AG09309 (cell line): ENCODE results near the gene EYS.

Experiments used
- DNase-seq: peaks from one replicate; pipeline ENCODE4 v3.0.0-alpha.2; 2010; ENCODE audit warnings: low read depth
- H3K4me3 ChIP-seq: 2 replicates; pipeline ENCODE4 v1.5.1; 2011; ENCODE audit warnings: mild to moderate bottlenecking, low read depth, low read length, moderate library complexity; ENCODE audit not compliant: control insufficient read depth
- TF ChIP-seq, protein P1 (sequence below): IDR thresholded peaks from 2 replicates; pipeline ENCODE4 v1.5.1; 2011; ENCODE audit warnings: mild to moderate bottlenecking, low read depth, low read length, inconsistent platforms; ENCODE audit not compliant: insufficient read depth, control insufficient read depth; ENCODE audit errors: missing control alignments

Gene EYS

DNA sequence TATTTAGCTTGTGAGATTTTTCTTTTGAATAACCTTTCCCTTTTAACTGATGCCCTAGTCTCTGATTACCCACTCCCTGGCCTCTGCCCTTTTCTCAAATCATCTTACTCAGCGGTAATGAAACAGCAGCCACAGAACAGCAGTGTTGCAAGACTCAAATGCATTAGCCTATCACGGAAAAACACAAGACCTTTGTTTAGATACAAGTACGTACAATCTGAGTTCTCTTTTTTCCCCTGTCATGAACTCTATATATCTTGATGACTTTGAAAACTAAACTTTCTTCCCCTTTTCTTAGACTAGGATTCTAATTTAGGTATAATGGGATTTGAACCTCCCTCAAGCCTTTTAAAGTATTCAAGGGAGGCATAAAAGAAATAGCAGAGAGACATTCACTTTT is 1034.9 kb downstream of the EYS start:
- no peak overlapping the region for H3K4me3 ChIP-seq
- no peak for DNase-seq
- TF ChIP-seq, protein P1, sequence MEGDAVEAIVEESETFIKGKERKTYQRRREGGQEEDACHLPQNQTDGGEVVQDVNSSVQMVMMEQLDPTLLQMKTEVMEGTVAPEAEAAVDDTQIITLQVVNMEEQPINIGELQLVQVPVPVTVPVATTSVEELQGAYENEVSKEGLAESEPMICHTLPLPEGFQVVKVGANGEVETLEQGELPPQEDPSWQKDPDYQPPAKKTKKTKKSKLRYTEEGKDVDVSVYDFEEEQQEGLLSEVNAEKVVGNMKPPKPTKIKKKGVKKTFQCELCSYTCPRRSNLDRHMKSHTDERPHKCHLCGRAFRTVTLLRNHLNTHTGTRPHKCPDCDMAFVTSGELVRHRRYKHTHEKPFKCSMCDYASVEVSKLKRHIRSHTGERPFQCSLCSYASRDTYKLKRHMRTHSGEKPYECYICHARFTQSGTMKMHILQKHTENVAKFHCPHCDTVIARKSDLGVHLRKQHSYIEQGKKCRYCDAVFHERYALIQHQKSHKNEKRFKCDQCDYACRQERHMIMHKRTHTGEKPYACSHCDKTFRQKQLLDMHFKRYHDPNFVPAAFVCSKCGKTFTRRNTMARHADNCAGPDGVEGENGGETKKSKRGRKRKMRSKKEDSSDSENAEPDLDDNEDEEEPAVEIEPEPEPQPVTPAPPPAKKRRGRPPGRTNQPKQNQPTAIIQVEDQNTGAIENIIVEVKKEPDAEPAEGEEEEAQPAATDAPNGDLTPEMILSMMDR, result no peak

DNA sequence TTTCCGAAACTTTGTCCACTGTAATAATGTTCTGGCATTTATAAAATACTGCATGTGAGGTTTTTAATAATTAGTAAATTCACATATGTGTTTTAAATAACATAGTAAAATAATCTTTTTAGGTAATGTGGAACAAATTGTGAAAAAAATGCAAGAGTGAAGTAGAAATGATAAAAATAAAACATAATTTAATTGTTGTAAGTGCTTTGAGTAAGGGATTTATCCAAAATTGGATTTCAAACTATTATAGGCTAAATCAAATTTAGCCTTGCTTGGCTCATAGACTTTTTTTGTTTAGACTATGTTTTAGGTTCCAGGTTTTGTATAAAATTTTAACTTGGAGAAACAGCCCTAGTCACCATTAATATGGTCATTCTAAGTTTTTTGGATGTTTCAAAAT is 1041.9 kb downstream of the EYS start:
- DNase-seq, result no peak
- TF ChIP-seq, protein P1, result no peak
- H3K4me3 ChIP-seq, result no peak overlapping the region

DNA sequence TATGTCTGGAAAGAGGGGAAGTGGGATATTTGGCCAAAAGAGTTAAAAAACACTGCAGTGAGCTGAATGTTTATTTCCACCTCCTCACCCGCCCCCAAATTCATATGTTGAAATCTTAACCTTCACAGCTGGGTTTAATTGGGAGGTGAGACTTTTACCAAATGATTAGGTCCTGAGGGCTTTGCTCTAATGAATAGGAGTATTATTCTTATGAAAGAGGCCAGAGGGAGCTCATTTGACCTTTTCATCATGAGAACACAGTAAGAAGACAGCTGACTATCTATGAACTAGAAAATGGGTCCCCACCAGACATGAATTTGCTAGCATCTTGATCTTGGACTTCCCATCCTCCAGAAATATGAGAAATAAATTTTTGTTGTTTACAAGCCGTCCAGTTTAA is 1042.5 kb downstream of the EYS start:
- no peak overlapping the region for H3K4me3 ChIP-seq
- TF ChIP-seq, protein P1, result no peak
- DNase-seq, result no peak

DNA sequence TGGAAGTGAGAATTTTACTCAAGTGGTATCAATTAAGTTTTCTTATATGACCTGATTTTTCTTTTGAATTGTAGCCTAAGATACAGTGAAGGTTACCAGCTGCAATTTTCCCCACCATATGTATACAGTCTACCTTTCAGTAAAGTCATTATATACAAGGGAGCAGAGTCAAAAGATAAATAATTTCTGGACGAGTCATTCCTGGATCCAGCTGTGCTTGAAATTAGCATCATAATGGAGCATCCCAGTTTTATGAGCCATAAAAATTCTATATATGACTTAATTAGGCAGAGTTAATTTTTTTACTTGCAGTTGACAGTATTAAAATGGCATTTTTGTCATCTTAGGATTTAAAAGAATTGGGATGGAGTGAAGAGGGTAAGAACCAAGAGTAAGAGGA is 1063.0 kb downstream of the EYS start:
- no peak overlapping the region for H3K4me3 ChIP-seq
- no peak for DNase-seq
- TF ChIP-seq, protein P1, result no peak

DNA sequence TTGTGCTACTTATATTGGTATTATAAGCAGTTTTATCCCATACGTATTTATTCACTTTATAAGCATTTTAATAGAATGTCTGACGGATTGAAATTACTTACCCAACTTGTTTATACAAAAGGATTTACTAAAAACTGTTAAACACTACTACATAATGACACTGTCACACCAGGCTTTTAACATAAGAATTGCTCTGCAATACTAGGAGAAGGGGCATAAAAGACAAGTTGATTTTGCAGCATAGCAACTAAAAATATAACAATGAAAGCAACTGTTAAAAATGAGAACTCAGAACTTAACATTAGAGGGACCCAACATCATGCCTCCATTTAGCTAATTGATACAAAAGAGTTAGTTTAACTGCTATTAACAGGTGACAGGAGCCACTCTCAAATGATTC is 1076.1 kb downstream of the EYS start:
- no peak for DNase-seq
- TF ChIP-seq, protein P1, result no peak
- no peak overlapping the region for H3K4me3 ChIP-seq

DNA sequence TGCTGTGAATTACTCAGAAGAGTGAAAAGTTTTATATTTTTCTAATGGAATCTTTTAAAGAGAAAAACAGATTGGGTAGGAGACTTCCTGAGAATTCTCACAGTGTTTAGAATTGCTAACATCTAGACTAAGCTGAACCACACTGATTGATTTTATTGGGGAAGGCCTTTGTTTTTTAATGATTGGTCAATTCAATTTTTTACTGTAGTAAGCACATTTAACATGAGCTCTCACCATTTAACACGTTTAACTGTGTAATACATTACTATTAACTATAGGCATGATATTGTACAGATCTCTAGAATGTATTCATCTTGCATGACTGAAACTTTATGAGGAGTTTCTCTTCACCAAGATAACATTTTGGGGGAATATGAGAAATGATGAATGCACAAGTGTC is 1084.1 kb downstream of the EYS start:
- TF ChIP-seq, protein P1, result no peak
- H3K4me3 ChIP-seq, result no peak overlapping the region
- DNase-seq, result no peak

DNA sequence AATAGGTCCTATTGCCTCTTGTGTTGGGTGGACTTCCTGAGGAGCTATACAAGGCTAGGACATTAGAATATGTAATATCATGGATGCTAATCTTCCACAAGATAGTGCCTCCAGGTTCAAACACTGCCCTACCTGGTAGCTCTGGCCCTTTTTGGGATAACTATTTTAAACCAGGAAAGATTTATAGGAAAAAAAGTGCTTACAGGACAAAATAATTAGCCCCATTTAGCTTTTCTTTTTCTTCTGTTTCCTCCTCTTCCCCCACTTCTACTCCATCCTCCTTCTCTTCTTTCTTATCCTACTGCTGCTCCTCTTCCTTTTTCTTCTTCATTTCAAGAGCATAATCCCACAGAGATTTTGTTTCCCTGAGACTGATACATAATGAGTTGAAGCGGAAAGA is 1104.0 kb downstream of the EYS start:
- TF ChIP-seq, protein P1, result no peak
- no peak overlapping the region for H3K4me3 ChIP-seq
- no peak for DNase-seq
